GM19240 (cell line): ENCODE data around the gene MYO9B.

ENCODE experiments used
- DNase-seq: peaks from one replicate; pipeline ENCODE4 v3.0.0; 2011; ENCODE audit warnings: low spot score; ENCODE audit not compliant: insufficient read length

MYO9B gene

GRCh38 chr19:17075035-17075863, at the start of gene MYO9B, which contains the start of gene HAUS8:
TSS of gene MYO9B (plus strand) at chr19:17075777. CDS start at chr19:17101718, 25,941 bp downstream.
TSS of gene HAUS8 (minus strand) at chr19:17075452. CDS start at chr19:17075422, 30 bp downstream.
- peak; percentile 85 for DNase-seq

GRCh38 chr19:17025991-17026658, 49.5 kb upstream of the MYO9B start:
- DNase-seq = no peak

- no peak for DNase-seq
These were observed 48.7 kb upstream of the MYO9B start, which contains the start of gene CPAMD8 for GRCh38 chr19:17026706-17027534. TSS of gene CPAMD8 (minus strand) at chr19:17026810. CDS start at chr19:17026642, 168 bp downstream.

DNA sequence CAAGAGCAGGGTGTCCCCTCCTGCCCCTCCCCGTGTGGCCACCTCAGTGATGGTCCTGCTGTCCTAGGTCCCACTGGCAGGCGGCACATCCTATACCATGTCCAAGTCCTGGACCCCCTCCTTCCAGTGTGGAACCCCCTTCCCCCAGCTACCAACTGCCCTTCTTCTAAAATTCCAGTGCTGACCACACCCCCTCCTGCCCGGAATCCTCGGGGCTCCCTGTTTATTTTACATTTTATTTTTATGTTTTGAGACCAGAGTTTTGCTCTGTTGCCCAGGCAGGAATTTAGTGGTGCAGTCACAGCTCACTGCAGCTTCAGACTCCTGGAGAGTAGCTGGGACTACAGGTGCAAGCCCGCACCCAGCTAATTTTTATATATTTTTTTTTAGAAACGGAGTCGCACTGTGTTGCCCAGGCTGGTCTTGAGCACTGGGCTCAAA, 48.0 kb upstream of the MYO9B start:
- no peak for DNase-seq

DNA sequence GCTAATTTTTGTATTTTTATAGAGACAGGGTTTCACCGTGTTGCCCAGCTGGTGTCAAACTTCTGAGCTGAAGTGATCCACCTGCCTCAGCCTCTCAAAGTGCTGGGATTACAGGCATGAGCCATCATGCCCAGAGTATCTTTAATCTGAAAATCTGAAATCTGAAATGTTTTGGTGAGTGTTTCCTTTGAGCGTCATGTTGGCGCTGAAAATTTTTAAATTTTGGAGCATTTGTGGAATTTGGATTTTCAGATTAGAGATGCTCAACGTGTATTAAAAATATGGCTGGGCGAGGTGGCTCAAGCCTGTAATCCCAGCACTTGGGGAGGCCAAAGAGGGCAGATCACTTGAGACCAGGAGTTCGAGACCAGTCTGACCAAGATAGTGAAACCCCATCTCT, 43.8 kb upstream of the MYO9B start:
- DNase-seq = no peak

- no peak for DNase-seq
These were observed 39.6 kb upstream of the MYO9B start for GRCh38 chr19:17035842-17036424.

DNA sequence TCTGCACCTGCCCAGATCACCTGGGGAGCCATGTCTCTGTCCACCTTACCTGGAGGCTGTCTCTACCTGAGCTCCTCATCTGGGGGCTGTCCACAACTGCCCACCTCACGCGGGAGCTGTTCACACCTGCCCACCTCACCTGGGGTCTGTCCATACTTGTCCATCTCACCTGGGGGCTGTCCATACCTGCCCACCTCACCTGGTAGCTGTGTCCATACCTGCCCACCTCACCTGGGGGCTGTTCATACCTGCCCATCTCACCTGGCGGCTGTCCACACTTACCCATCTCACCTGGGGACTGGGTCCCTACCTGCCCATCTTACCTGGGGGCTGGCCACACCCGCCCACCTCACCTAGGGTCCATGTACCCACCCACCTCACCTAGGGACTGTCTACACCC, 38.9 kb upstream of the MYO9B start:
- no peak for DNase-seq

DNA sequence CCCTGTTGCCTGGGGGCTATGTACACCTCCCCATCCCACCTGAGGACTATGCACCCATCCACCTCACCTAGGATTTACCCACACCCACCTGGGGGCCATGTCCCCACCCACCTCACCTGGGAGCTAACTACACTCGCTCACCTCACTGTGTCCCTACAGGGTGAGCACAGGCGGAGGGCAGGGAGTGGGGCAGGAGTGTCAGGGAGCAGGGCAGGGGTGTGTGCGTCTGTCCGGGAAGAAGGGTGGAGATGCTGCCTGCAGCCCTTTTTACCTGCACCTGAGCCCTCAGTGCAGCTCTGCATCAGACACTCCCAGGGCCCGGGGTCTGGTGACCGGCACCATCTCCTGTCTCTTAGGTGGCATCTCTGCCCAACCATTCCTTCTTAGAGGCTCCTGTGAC, 38.4 kb upstream of the MYO9B start:
- DNase-seq = no peak

DNA sequence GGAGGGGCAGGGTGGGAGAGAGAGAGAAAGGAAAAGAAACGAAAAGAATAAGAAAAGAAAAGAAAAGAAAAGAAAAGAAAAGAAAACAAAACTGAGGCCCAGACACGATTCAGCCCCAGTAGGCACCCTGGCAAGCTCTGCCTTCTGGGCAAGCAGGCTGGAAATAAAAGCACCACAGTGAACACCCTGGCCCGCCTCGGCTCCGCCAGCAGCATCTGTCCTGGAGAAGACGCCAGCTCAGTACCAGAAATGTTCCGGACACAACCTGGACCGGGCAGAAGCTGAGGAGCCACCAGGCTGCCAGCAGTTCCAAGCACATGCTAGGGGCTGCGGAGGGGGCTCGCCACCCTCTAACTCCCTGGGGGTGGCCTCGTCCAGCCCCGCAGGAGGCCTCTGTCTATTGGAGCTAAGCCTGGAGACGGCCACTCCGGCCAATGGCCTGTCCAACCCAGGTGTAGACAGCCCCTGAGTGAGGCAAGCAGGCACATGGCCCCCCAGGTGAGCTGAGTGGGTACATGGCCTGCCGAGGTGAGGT, 37.5 kb upstream of the MYO9B start:
- DNase-seq = no peak

- DNase-seq = no peak
These were observed 33.6 kb upstream of the MYO9B start for GRCh38 chr19:17041976-17042375.

- no peak for DNase-seq
These were observed 31.8 kb upstream of the MYO9B start for GRCh38 chr19:17043744-17044143.

DNA sequence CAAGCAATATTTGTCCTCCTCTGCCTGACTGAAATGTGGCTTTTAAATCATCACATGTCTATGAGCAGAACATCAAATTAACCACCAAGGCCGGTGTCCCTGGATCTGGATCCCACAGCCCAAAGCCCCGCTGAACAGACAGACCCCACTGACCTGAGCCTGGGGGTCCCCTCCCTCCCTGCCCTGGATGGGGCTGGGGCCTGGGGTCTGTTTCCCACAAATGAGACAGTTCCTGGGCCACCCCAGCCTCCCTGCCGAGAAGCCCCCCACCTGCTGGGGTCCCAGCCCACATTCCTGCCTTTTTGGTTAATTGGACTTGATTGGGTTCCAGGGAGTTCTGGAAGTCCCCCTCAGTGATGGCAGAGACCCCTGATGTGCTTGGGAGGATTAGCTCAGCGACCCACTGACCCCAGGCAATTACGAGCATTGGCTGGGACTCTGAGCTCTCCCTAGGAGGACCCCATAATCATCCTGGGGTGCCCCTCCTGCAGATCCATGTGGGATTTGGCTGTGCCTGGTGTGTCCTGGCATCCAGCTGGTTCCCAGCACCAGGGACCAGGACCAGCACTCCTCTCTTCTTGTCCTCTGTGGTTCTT, 29.6 kb upstream of the MYO9B start:
- no peak for DNase-seq

DNA sequence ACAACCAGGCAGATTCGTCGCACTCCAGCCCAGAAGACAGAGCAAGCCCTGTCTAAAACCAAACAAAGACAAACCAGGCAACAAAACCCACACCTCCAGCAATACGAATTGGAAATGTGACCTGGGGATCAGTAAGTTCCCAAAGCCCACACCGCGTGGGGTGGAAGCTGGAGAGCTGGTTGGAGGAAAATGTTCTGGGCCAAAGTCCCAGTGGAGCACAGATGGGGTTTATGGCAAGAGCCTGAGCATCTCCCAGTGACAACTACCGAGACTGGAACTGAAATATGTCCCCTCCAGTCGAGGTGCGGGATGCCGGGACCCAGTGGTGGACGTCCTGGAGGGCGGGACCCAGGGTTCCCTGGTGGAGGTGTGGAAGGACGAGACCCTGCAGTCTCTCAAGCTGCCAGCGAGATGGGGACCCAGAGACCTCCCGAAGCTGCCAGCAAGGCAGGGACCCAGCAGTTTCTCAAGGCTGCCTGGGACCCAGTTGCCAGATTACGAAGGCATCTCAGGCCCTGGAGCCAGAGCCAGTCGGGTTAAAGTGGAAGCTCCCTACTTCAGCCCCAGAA, 26.6 kb upstream of the MYO9B start:
- DNase-seq = no peak

DNA sequence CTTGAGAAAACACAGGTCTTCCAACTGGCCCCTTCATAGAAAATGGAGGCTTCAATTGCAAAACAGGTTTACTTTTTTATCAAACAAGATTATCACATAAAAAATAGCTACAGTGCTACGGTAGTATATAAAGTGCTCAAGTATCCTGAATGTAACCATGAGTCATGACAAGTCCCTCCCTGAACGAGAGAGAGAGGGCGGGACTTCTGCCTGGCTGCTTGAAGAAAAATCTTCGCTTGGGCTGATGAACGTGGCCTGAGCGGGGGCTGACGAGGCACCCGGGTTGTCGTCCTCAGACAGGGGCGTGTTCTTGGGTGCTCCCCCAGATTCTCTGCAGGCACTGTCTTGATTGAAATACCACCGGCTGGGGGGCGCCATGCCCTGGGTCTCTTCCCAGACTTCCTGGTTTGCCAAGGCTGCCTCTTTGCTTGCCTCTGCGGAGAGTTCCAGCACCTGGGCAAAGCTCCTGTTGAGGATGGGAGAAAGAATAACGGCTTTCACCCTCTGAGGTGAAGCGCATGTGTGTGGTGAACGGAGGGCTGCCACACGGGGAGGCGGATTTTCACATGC, 25.8 kb upstream of the MYO9B start:
- no peak for DNase-seq

DNA sequence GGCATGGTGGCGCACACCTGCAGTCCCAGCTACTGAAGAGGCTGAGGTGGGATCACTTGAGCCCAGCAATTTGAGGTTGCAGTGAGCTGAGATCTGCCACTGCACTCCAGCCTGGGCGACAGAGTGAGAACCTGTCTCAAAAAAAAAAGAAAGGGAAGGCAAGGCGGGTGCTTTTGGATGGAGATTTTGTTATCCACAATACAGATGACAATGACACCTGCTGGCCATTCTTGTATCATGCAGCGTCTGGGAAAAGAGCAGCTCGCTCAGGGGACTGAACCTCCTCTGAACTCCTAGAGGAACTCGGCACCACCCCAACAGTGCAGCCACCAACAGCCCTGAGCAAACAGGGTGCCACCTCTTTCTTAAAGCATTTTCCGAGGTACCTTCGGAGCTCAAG, 23.1 kb upstream of the MYO9B start:
- DNase-seq = no peak

GRCh38 chr19:17054746-17055145, 20.8 kb upstream of the MYO9B start:
- no peak for DNase-seq

DNA sequence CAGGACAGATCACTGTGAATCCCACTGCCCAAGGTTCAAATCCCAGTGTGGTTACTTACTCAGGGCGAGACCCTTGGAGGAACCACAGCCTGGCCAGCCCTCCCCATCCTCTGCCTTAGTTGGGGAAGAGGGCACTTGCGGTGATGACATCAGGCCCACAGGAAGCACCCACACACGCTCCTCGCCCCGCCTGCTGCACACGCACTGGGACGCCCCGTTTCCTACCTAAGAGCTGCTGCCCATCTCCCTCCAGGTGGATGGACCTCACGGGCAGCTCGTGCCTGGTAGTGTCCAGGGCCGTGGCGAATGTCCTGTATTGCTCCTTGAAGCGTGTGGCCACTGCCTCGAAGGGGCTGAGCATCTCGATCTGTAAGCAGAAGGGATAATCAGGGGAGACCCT, 19.9 kb upstream of the MYO9B start:
- no peak for DNase-seq

GRCh38 chr19:17058236-17058635, 17.3 kb upstream of the MYO9B start:
- DNase-seq = no peak

DNA sequence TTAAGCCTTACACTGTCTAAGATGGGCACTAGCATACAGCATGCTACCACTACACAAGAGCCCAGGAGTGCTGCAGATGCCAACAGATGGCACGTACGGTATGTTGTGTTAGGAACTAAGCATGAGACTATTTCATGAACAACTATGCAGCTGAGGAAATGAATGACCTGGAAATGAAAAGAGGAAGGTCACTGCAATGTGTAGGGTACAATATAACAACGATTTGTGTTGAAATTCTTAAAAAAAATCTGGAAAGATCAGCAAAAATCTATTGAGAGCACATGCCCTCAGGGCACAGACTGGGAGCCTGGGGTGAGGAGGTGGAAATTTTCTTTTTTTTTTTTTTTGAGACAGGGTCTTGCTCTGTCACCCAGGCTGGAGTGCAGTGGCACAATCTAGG, 14.8 kb upstream of the MYO9B start:
- DNase-seq = no peak

- no peak for DNase-seq
These were observed 14.4 kb upstream of the MYO9B start for GRCh38 chr19:17061205-17061604.
